T47D (cell line): Measurements from ENCODE around the gene INCA1.
"Not testable (repeated sequence)": the region's sequence is repeated elsewhere in the genome, so short reads cannot be mapped to it uniquely, and the experiment has no call there.

Experiments
- DNase-seq, 2 experiments: peaks; one replicate each; pipeline versions ENCODE4 v3.0.0 to v3.0.0-alpha.2; 2011 to 2012; ENCODE audit warnings: low read depth in 1 of 2, low spot score in 1 of 2
- JUND ChIP-seq: IDR thresholded peaks from 2 replicates; pipeline ENCODE4 v1.6.1; 2012; ENCODE audit warnings: low read depth
- in situ Hi-C: cut with HindIII; loops from 2 replicates; pipeline ENCODE4 v1.10.0; 2016; ENCODE audit warnings: low sequenced_read_pairs, low pct_unique_long_range_greater_than_20kb

Gene INCA1

DNA sequence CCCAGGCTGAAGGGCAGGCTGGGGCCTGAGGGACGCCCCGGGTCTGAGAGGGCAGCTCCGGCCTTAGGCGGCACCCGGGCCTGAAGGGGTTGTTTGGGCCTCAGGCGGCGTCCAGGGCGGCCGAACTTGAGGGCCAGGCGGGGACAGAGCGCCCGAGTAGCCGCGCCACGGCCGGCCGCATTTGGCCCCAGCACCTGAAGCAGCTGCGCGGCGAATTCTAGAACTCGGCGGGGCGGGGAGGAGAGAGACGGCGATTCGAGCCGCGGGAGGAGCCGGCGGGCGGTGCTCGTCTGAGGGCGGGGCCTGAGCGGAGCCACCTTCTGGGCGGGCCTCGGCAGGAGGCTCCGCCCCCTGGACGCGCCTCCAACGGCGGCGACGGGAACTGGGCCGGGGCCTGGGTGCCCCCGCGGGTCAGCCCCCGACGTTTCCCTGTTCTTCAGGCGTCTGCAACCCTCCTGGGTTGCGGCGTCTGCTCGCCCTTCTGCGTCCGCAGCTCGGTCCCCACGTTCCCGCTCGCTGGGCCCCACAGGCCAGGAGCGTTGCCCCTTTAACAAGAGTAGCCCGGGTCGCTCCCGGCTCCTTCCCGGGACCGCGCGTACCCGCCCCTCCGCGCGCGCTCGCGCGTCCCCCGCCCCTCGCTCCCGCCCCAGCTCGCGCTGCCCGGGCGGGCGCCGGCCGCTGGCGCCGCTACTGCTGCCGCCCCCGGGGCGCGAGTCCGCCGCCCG, at the start of gene INCA1, which contains the start of gene KIF1C:
Gene INCA1 (minus strand): TSS at position 221 of the 725 bp plus-strand sequence. CDS start 3,085 bp downstream, outside the sequence.
Gene KIF1C (plus strand): TSS at position 649 of the 725 bp plus-strand sequence. CDS start 2,297 bp downstream, outside the sequence.
- TF ChIP-seq JUND = no peak
- in situ Hi-C loops = no loop called here

GRCh38 chr17:5045496-5045895, 48.2 kb upstream of the INCA1 start:
- no peak for TF ChIP-seq JUND
- in situ Hi-C loops = no loop called here
- DNase-seq = no peak

More for the DNA sequence above, at the start of gene INCA1, which contains the start of gene KIF1C:
- DNase-seq = peak; percentile 92

- in situ Hi-C loops = no loop called here
- TF ChIP-seq JUND = no peak
- no peak for DNase-seq
Measured at GRCh38 chr17:5044630-5045029, 47.3 kb upstream of the INCA1 start.

GRCh38 chr17:5043524-5043923, 46.2 kb upstream of the INCA1 start:
- TF ChIP-seq JUND = no peak
- in situ Hi-C loops = no loop called here
- DNase-seq = no peak

- no peak for TF ChIP-seq JUND
- in situ Hi-C loops = no loop called here
- no peak for DNase-seq
Measured at GRCh38 chr17:5042157-5043022, 45.1 kb upstream of the INCA1 start.

DNA sequence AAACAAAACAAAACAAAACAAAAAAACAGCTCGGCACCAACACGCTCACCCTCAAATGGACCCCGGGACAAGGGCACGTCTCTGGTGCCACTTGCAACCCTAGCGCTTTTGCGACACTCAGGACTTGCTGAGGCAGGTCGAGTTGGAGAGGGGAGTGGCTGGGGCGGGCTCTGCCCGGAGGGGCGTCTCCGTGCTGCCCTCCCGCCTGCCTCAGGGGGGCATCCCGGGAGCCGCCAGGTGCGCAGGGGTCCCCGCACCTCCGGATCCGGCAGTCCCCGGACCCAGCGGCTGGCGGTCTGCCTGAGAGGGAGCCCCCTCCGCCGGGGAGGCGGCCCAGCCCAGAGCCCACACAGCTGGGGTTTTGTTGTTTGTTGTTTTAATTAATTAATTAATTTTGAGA, 38.0 kb upstream of the INCA1 start, which contains the start of gene SLC52A1:
Gene SLC52A1 (minus strand): TSS at position 112 of the 400 bp plus-strand sequence. CDS start 820 bp downstream, outside the sequence.
- no peak for TF ChIP-seq JUND
- in situ Hi-C loops = no loop called here
- DNase-seq = peak; percentile 54

DNA sequence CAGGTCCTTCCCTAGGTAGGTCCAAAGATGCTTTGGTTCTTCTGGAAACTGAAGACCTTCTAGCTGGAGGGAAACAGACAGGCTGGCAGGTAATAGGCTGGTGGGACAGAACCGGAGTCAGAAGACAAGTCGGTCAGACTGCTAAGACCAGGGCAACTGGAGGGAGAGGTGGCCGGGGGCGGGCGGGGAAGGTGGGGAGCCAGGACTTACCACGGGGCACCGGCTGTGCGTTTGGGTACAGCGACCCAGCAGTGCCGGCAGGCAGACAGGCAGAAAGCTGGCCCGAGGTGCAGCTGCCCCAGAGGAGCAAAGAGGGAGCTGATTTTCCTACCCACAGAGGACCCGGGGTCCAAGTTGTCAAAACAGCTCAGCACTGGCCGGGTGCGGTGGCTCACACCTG, 37.3 kb upstream of the INCA1 start:
- in situ Hi-C loops = no loop called here
- no peak for TF ChIP-seq JUND
- no peak for DNase-seq

DNA sequence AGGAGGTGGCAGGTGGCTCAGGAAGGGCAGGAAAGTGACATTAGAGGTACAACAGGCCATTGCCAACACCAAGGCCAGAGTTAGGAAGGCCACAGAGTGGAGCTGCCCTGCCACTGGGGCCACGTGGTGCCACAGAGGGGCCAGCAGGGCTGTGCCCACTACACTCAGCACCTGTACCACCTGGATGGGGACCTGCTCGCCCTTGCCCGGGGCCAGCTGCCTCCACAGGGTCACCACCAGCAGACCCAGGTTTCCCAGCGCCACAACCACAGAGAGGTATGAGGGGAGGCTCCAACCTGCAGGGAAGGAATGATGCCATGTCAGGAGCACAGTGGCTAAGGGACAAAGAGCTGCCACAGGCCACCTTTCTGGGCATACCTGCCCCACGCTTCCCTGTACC, 36.7 kb upstream of the INCA1 start:
- TF ChIP-seq JUND = no peak
- in situ Hi-C loops = no loop called here
- DNase-seq = no peak

GRCh38 chr17:5033352-5034015, 36.2 kb upstream of the INCA1 start:
- in situ Hi-C loops = no loop called here
- no peak for DNase-seq
- TF ChIP-seq JUND = no peak

- TF ChIP-seq JUND = no peak
- in situ Hi-C loops = no loop called here
- no peak for DNase-seq
Measured at GRCh38 chr17:5032865-5033264, 35.5 kb upstream of the INCA1 start.

DNA sequence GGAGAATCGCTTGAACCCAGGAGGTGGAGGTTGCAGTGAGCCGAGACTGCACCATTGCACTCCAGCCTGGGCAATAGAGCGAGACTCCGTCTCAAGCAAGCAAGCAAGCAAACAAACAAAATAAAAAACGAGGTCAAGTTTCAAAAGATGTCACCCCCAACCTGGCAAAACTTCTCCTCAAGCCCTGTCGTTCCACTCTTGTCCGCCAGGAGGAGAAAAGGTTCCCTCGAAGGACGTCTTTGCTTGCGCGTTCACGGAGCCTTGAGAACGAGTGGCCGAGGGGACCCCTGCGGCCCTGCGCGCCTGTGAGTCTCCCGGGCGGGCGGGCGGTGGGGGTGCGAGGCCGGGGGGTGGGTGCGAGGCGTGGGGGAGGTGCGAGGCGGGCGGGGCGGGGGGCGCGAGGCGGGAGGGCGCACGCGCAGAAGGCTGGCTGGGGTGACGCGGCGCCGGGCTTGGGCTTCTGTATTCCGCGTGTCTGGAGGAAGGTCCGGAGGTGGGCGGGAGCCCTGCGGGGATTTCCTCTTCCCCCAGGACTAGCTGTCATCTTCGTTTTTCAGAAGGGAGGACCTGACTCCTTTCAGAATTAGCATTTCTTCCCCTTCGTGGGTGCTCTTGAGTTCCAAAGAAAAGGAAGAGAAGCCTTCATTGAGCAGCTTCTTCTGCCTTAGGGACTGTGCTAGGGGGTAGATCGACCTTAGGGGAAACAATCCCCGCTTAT, 34.2 kb upstream of the INCA1 start:
- TF ChIP-seq JUND = no peak
- in situ Hi-C loops = no loop called here
- DNase-seq = peak; percentile 60 to 90

GRCh38 chr17:5030168-5030567, 32.8 kb upstream of the INCA1 start:
- DNase-seq, in situ Hi-C loops: not testable (repeated sequence)
